Measurements from ENCODE around the gene KPNA5.
"Not testable (repeated sequence)": the region's sequence is repeated elsewhere in the genome, so short reads cannot be mapped to it uniquely, and the experiment has no call there.

DNA sequence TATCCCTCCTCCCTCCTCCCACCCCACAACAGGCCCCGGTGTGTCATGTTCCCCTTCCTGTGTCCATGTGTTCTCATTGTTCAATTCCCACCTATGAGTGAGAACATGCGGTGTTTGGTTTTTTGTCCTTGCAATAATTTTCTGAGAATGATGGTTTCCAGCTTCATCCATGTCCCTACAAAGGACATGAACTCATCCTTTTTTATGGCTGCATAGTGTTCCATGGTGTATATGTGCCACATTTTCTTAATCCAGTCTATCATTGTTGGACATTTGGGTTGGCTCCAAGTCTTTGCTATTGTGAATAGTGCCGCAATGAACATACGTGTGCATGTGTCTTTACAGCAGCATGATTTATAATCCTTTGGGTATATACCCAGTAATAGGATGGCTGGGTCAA, 11.9 kb downstream of the KPNA5 start:
- TF ChIP-seq, protein P1, sequence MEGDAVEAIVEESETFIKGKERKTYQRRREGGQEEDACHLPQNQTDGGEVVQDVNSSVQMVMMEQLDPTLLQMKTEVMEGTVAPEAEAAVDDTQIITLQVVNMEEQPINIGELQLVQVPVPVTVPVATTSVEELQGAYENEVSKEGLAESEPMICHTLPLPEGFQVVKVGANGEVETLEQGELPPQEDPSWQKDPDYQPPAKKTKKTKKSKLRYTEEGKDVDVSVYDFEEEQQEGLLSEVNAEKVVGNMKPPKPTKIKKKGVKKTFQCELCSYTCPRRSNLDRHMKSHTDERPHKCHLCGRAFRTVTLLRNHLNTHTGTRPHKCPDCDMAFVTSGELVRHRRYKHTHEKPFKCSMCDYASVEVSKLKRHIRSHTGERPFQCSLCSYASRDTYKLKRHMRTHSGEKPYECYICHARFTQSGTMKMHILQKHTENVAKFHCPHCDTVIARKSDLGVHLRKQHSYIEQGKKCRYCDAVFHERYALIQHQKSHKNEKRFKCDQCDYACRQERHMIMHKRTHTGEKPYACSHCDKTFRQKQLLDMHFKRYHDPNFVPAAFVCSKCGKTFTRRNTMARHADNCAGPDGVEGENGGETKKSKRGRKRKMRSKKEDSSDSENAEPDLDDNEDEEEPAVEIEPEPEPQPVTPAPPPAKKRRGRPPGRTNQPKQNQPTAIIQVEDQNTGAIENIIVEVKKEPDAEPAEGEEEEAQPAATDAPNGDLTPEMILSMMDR (IDR thresholded peaks at IDR 0.05; ENCODE audit: low read depth, low read length) = not testable (repeated sequence)
- TF ChIP-seq EZH2phosphoT487 (IDR thresholded peaks at IDR 0.05; ENCODE audit: low read depth) = not testable (repeated sequence)

Measured in OCI-LY3 (cell line).